ENCODE results near the gene TTC16.

- TF ChIP-seq POLR2A (IDR thresholded peaks at IDR 0.05; ENCODE audit: control extremely low read depth in 1 of 2, low read depth in 2 of 2, low read length in 2 of 2) (no peak), SIN3A (conservative IDR thresholded peaks at IDR 0.05 in 1 of 2, IDR thresholded peaks at IDR 0.05 in 1 of 2; ENCODE audit: low read depth in 1 of 2, low read length in 2 of 2) (peak; percentile 94 to 98), CTCF (IDR thresholded peaks at IDR 0.05; ENCODE audit: control extremely low read depth in 1 of 3, insufficient read depth in 1 of 3, low read depth in 1 of 3, low read length in 3 of 3) (peak in 2 of 3 experiments; percentile 92 to 99; a peak in 3 of 4 replicates), POLR2AphosphoS5 (IDR thresholded peaks at IDR 0.05; ENCODE audit: low read depth, low read length) (no peak), JUND (IDR thresholded peaks at IDR 0.05; ENCODE audit: low read length) (no peak), YY1 (IDR thresholded peaks at IDR 0.05; ENCODE audit: low read depth, low read length) (peak; percentile 64; the same call in 1 of the 2 replicates), POU5F1 (IDR thresholded peaks at IDR 0.05; ENCODE audit: low read depth, low read length) (no peak), CREB1 (IDR thresholded peaks at IDR 0.05) (peak; percentile 85), TAF1 (IDR thresholded peaks at IDR 0.05; ENCODE audit: low read depth, low read length) (peak; percentile 45; the same call in 1 of the 2 replicates), RBBP5 (IDR thresholded peaks at IDR 0.05; ENCODE audit: borderline replicate concordance, low read depth, low read length) (no peak), EP300 (IDR thresholded peaks at IDR 0.05; ENCODE audit: borderline replicate concordance in 1 of 2, low read depth in 2 of 2, low read length in 2 of 2) (peak in 1 of 2 experiments; percentile 68; a peak in 1 of 3 replicates), EGR1 (IDR thresholded peaks at IDR 0.05; ENCODE audit: borderline replicate concordance, low read depth, low read length) (no peak), RAD21 (IDR thresholded peaks at IDR 0.05 in 1 of 2, conservative IDR thresholded peaks at IDR 0.05 in 1 of 2; ENCODE audit: low read depth in 2 of 2, low read length in 2 of 2) (peak; percentile 89 to 93)
Observed at GRCh38 chr9:127734747-127735529, 19.1 kb downstream of the TTC16 start, which contains the start of gene TOR2A.
